ENCODE data around the gene TRAPPC2L.

TRAPPC2L gene

GRCh38 chr16:88900662-88901052 is 43.7 kb downstream of the TRAPPC2L start:
- DNase-seq = no peak
- TF ChIP-seq CTCF (IDR thresholded peaks at IDR 0.05; ENCODE audit: low read depth, low read length, missing control alignments) = no peak
- Histone ChIP-seq H3K36me3 (replicated peaks) (no peaks in the 10 kb centered on the region), H3K4me3 (ENCODE audit: low read depth, low read length) (no peak overlapping the region), H3K27me3 (replicated peaks) (peaks cover 7% of the 10 kb centered on the region), H3K27ac (no peak overlapping the region)
- in situ Hi-C loops (cut with HindIII; ENCODE audit: low pct_ligation_motif_present, low sequenced_read_pairs) = no loop called here

GRCh38 chr16:88901718-88902337 is 44.9 kb downstream of the TRAPPC2L start:
- Histone ChIP-seq H3K36me3 (replicated peaks) (no peaks in the 10 kb centered on the region), H3K27me3 (replicated peaks) (peaks cover 7% of the 10 kb centered on the region), H3K27ac (no peak overlapping the region), H3K4me3 (ENCODE audit: low read depth, low read length) (no peak overlapping the region)
- TF ChIP-seq CTCF (IDR thresholded peaks at IDR 0.05; ENCODE audit: low read depth, low read length, missing control alignments) = no peak
- in situ Hi-C loops (cut with HindIII; ENCODE audit: low pct_ligation_motif_present, low sequenced_read_pairs) = no loop called here
- DNase-seq = no peak

GRCh38 chr16:88902744-88903143 is 45.8 kb downstream of the TRAPPC2L start:
- no peak for TF ChIP-seq CTCF (IDR thresholded peaks at IDR 0.05; ENCODE audit: low read depth, low read length, missing control alignments)
- H3K27ac ChIP-seq = no peak overlapping the region
- H3K27me3 ChIP-seq (replicated peaks) = peaks cover 7% of the 10 kb centered on the region
- no peaks in the 10 kb centered on the region for H3K36me3 ChIP-seq (replicated peaks)
- in situ Hi-C loops (cut with HindIII; ENCODE audit: low pct_ligation_motif_present, low sequenced_read_pairs) = no loop called here
- no peak for DNase-seq
- H3K4me3 ChIP-seq (ENCODE audit: low read depth, low read length) = no peak overlapping the region

GRCh38 chr16:88903267-88903666 is 46.3 kb downstream of the TRAPPC2L start:
- H3K27ac ChIP-seq = no peak overlapping the region
- no peaks in the 10 kb centered on the region for H3K36me3 ChIP-seq (replicated peaks)
- no peak overlapping the region for H3K4me3 ChIP-seq (ENCODE audit: low read depth, low read length)
- H3K27me3 ChIP-seq (replicated peaks) = peaks cover 6% of the 10 kb centered on the region
- in situ Hi-C loops (cut with HindIII; ENCODE audit: low pct_ligation_motif_present, low sequenced_read_pairs) = no loop called here
- no peak for DNase-seq
- TF ChIP-seq CTCF (IDR thresholded peaks at IDR 0.05; ENCODE audit: low read depth, low read length, missing control alignments) = no peak

- Histone ChIP-seq H3K36me3 (replicated peaks) (no peaks in the 10 kb centered on the region), H3K27me3 (replicated peaks) (peaks cover 5% of the 10 kb centered on the region), H3K27ac (no peak overlapping the region), H3K4me3 (ENCODE audit: low read depth, low read length) (no peak overlapping the region)
- in situ Hi-C loops (cut with HindIII; ENCODE audit: low pct_ligation_motif_present, low sequenced_read_pairs) = no loop called here
- no peak for DNase-seq
- no peak for TF ChIP-seq CTCF (IDR thresholded peaks at IDR 0.05; ENCODE audit: low read depth, low read length, missing control alignments)
These were observed 47.9 kb downstream of the TRAPPC2L start for GRCh38 chr16:88904676-88905365.
